ENCODE measurements around the gene KLHL13.

The KLHL13 gene

DNA sequence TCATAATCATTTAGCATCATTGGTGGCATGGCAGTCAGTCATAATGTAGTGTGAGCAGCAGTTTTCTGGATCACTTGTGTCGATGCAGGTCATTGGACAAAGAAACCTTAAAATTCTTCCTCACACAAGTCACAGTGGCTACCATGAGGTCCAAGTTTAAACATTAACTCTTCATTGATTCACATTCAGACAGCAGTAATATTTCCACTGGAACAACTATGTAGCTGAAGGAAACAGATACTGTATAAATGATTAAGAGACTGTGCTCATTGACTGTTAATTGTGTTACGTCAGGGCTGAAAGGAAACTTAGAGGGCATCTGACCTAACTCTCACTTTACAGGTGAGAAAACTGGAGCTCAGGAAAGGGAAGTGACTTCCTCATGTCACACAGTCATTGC lies 261.8 kb downstream of the KLHL13 start (continued):
- TF ChIP-seq, protein P1, sequence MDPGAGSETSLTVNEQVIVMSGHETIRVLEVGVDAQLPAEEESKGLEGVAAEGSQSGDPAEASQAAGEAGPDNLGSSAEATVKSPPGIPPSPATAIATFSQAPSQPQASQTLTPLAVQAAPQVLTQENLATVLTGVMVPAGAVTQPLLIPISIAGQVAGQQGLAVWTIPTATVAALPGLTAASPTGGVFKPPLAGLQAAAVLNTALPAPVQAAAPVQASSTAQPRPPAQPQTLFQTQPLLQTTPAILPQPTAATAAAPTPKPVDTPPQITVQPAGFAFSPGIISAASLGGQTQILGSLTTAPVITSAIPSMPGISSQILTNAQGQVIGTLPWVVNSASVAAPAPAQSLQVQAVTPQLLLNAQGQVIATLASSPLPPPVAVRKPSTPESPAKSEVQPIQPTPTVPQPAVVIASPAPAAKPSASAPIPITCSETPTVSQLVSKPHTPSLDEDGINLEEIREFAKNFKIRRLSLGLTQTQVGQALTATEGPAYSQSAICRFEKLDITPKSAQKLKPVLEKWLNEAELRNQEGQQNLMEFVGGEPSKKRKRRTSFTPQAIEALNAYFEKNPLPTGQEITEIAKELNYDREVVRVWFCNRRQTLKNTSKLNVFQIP (CRISPR knock-in tag; IDR thresholded peaks at IDR 0.05; ENCODE audit: borderline replicate concordance, low read depth): no peak
- TF ChIP-seq OSR1 (CRISPR knock-in tag; IDR thresholded peaks at IDR 0.05) (no peak), ZNF8 (CRISPR knock-in tag; IDR thresholded peaks at IDR 0.05) (no peak)

DNA sequence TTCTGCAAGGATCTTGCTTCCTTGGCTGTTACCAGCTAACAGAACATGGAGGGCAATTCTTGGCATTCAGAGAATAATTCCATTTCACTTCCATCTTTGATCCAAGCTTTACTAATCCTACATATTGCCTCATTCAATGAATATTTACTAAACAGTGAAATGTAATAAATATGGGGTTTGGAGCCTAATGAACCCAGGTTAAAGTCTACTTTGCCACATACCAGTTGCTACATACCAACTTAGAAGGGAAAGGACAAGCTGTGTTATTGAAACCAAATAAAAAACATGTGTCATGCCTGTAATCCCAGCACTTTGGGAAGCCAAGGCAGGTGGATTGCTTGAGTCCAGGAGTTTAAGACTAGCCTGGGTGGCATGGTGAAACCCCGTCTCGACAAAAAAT lies 265.6 kb downstream of the KLHL13 start:
- TF ChIP-seq, protein P2, sequence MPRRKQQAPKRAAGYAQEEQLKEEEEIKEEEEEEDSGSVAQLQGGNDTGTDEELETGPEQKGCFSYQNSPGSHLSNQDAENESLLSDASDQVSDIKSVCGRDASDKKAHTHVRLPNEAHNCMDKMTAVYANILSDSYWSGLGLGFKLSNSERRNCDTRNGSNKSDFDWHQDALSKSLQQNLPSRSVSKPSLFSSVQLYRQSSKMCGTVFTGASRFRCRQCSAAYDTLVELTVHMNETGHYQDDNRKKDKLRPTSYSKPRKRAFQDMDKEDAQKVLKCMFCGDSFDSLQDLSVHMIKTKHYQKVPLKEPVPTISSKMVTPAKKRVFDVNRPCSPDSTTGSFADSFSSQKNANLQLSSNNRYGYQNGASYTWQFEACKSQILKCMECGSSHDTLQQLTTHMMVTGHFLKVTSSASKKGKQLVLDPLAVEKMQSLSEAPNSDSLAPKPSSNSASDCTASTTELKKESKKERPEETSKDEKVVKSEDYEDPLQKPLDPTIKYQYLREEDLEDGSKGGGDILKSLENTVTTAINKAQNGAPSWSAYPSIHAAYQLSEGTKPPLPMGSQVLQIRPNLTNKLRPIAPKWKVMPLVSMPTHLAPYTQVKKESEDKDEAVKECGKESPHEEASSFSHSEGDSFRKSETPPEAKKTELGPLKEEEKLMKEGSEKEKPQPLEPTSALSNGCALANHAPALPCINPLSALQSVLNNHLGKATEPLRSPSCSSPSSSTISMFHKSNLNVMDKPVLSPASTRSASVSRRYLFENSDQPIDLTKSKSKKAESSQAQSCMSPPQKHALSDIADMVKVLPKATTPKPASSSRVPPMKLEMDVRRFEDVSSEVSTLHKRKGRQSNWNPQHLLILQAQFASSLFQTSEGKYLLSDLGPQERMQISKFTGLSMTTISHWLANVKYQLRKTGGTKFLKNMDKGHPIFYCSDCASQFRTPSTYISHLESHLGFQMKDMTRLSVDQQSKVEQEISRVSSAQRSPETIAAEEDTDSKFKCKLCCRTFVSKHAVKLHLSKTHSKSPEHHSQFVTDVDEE (CRISPR knock-in tag; IDR thresholded peaks at IDR 0.05): no peak
- ATAC-seq: no peak
